IMR-90 (cell line): ENCODE data around the gene CAV3.

ENCODE experiments used
- CEBPB ChIP-seq: IDR thresholded peaks from 2 replicates; pipeline ENCODE4 v1.6.1; 2012; ENCODE audit warnings: low read depth, low read length, improper control_type of control experiment
- CHD1 ChIP-seq: IDR thresholded peaks from 2 replicates; pipeline ENCODE4 v1.6.1; 2012; ENCODE audit warnings: low read depth, low read length, improper control_type of control experiment
- CTCF ChIP-seq: conservative IDR thresholded peaks from 2 replicates; pipeline ENCODE4 v1.5.1; 2012; ENCODE audit warnings: mild to moderate bottlenecking, low read depth, low read length, improper control_type of control experiment
- MAZ ChIP-seq: IDR thresholded peaks from 2 replicates; pipeline ENCODE4 v1.6.1; 2012; ENCODE audit warnings: low read depth, mild to moderate bottlenecking, low read length, improper control_type of control experiment, moderate library complexity, borderline replicate concordance
- MXI1 ChIP-seq: IDR thresholded peaks from 2 replicates; pipeline ENCODE4 v1.6.1; 2012; ENCODE audit warnings: low read depth, mild to moderate bottlenecking, low read length, moderate library complexity, borderline replicate concordance
- POLR2A ChIP-seq: IDR thresholded peaks from 2 replicates; pipeline ENCODE4 v1.6.1; 2012; ENCODE audit warnings: mild to moderate bottlenecking, low read depth, low read length
- RAD21 ChIP-seq: IDR thresholded peaks from 2 replicates; pipeline ENCODE4 v1.6.1; 2012; ENCODE audit warnings: low read length, improper control_type of control experiment
- RCOR1 ChIP-seq: IDR thresholded peaks from 2 replicates; pipeline ENCODE4 v1.6.1; 2012; ENCODE audit warnings: mild to moderate bottlenecking, low read length, improper control_type of control experiment; ENCODE audit not compliant: insufficient replicate concordance
- RFX5 ChIP-seq: IDR thresholded peaks from 2 replicates; pipeline ENCODE4 v1.8.0; 2012; ENCODE audit warnings: low read depth, mild to moderate bottlenecking, low read length, moderate library complexity
- USF2 ChIP-seq: fragments of 150-350 bp; IDR thresholded peaks from 2 replicates; pipeline ENCODE4 v1.6.1; 2017; ENCODE audit warnings: mild to moderate bottlenecking, antibody characterized with exemption, low read length, low read depth
- TF ChIP-seq, protein P1 (sequence below): fragments of 150-350 bp; IDR thresholded peaks from 2 replicates; pipeline ENCODE4 v1.6.1; 2016; ENCODE audit warnings: low read depth, mild to moderate bottlenecking, low read length, moderate library complexity, borderline replicate concordance

- TF ChIP-seq MXI1 = no peak
- TF ChIP-seq, protein P1, sequence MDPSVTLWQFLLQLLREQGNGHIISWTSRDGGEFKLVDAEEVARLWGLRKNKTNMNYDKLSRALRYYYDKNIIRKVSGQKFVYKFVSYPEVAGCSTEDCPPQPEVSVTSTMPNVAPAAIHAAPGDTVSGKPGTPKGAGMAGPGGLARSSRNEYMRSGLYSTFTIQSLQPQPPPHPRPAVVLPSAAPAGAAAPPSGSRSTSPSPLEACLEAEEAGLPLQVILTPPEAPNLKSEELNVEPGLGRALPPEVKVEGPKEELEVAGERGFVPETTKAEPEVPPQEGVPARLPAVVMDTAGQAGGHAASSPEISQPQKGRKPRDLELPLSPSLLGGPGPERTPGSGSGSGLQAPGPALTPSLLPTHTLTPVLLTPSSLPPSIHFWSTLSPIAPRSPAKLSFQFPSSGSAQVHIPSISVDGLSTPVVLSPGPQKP = no peak
- TF ChIP-seq POLR2A = no peak
- no peak for TF ChIP-seq CTCF
- no peak for TF ChIP-seq CHD1
- no peak for TF ChIP-seq RFX5
- TF ChIP-seq USF2 = no peak
- TF ChIP-seq RCOR1 = no peak
- no peak for TF ChIP-seq MAZ
- no peak for TF ChIP-seq CEBPB
- no peak for TF ChIP-seq RAD21
Measured at GRCh38 chr3:8732413-8732812, 1.2 kb upstream of the CAV3 start.
